ENCODE results near the gene DNAH7.

- no peak for TF ChIP-seq CTCF (IDR thresholded peaks at IDR 0.05)
- TF ChIP-seq POLR2A (IDR thresholded peaks at IDR 0.05): no peak
These were observed 337.7 kb downstream of the DNAH7 start for GRCh38 chr2:195730912-195731311.

Measured in adrenal gland (tissue), 5 donors.